ENCODE data around the gene NR3C2. TPM values are rescaled to one million over a fixed set of nuclear protein-coding genes. Genes with fewer than 3 reads are reported as not detected.

The NR3C2 gene
- total and polyA plus RNA-seq, 4 donors: 2.0 to 11.5 (median 3.2) TPM

- WGBS: 23% methylated on average over 1 of the region's 1 CpG
- Histone ChIP-seq H3K4me1 (ENCODE audit: control insufficient read depth in 4 of 4, insufficient read depth in 4 of 4, low read length in 3 of 4) (peaks cover 0 to 5% (median 2%) of the 10 kb centered on the region in 4 donors), H3K27me3 (ENCODE audit: control insufficient read depth in 4 of 4, insufficient read depth in 4 of 4, low read length in 3 of 4) (no peaks in the 10 kb centered on the region), H3K9me3 (ENCODE audit: control insufficient read depth in 4 of 4, low read length in 3 of 4) (no peaks in the 10 kb centered on the region), H3K27ac (ENCODE audit: low read depth in 1 of 2, low read length in 2 of 2) (no peak overlapping the region), H3K9ac (ENCODE audit: low read depth in 1 of 2, low read length in 2 of 2) (no peak overlapping the region), H3K4me3 (ENCODE audit: low read depth in 1 of 3, low read length in 3 of 3) (no peak overlapping the region), H3K36me3 (ENCODE audit: control insufficient read depth in 4 of 4, insufficient read depth in 3 of 4, low read depth in 1 of 4, low read length in 3 of 4) (no peaks in the 10 kb centered on the region)
- DNase-seq (ENCODE audit: low spot score): no peak
- TF ChIP-seq ATF3 (IDR thresholded peaks at IDR 0.05): no peak
- TF ChIP-seq, protein P1, sequence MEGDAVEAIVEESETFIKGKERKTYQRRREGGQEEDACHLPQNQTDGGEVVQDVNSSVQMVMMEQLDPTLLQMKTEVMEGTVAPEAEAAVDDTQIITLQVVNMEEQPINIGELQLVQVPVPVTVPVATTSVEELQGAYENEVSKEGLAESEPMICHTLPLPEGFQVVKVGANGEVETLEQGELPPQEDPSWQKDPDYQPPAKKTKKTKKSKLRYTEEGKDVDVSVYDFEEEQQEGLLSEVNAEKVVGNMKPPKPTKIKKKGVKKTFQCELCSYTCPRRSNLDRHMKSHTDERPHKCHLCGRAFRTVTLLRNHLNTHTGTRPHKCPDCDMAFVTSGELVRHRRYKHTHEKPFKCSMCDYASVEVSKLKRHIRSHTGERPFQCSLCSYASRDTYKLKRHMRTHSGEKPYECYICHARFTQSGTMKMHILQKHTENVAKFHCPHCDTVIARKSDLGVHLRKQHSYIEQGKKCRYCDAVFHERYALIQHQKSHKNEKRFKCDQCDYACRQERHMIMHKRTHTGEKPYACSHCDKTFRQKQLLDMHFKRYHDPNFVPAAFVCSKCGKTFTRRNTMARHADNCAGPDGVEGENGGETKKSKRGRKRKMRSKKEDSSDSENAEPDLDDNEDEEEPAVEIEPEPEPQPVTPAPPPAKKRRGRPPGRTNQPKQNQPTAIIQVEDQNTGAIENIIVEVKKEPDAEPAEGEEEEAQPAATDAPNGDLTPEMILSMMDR (IDR thresholded peaks at IDR 0.05; ENCODE audit: low read depth, low read length, missing input control): no peak
- TF ChIP-seq, protein P2, sequence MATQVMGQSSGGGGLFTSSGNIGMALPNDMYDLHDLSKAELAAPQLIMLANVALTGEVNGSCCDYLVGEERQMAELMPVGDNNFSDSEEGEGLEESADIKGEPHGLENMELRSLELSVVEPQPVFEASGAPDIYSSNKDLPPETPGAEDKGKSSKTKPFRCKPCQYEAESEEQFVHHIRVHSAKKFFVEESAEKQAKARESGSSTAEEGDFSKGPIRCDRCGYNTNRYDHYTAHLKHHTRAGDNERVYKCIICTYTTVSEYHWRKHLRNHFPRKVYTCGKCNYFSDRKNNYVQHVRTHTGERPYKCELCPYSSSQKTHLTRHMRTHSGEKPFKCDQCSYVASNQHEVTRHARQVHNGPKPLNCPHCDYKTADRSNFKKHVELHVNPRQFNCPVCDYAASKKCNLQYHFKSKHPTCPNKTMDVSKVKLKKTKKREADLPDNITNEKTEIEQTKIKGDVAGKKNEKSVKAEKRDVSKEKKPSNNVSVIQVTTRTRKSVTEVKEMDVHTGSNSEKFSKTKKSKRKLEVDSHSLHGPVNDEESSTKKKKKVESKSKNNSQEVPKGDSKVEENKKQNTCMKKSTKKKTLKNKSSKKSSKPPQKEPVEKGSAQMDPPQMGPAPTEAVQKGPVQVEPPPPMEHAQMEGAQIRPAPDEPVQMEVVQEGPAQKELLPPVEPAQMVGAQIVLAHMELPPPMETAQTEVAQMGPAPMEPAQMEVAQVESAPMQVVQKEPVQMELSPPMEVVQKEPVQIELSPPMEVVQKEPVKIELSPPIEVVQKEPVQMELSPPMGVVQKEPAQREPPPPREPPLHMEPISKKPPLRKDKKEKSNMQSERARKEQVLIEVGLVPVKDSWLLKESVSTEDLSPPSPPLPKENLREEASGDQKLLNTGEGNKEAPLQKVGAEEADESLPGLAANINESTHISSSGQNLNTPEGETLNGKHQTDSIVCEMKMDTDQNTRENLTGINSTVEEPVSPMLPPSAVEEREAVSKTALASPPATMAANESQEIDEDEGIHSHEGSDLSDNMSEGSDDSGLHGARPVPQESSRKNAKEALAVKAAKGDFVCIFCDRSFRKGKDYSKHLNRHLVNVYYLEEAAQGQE (IDR thresholded peaks at IDR 0.05): no peak
- no peak for TF ChIP-seq SP1 (IDR thresholded peaks at IDR 0.05)
- peak; percentile 34 to 37 for TF ChIP-seq HNF4A (conservative IDR thresholded peaks at IDR 0.05)
Observed at GRCh38 chr4:148034813-148035212, 407.4 kb downstream of the NR3C2 start.

GRCh38 chr4:148030193-148030873 is 411.9 kb downstream of the NR3C2 start:
- Histone ChIP-seq H3K9me3 (ENCODE audit: control insufficient read depth in 4 of 4, low read length in 3 of 4) (no peaks in the 10 kb centered on the region), H3K27ac (ENCODE audit: low read depth in 1 of 2, low read length in 2 of 2) (no peak overlapping the region), H3K27me3 (ENCODE audit: control insufficient read depth in 4 of 4, insufficient read depth in 4 of 4, low read length in 3 of 4) (no peaks in the 10 kb centered on the region), H3K9ac (ENCODE audit: low read depth in 1 of 2, low read length in 2 of 2) (no peak overlapping the region), H3K4me1 (ENCODE audit: control insufficient read depth in 4 of 4, insufficient read depth in 4 of 4, low read length in 3 of 4) (peaks cover 0 to 7% (median 3%) of the 10 kb centered on the region in 4 donors), H3K36me3 (ENCODE audit: control insufficient read depth in 4 of 4, insufficient read depth in 3 of 4, low read depth in 1 of 4, low read length in 3 of 4) (no peaks in the 10 kb centered on the region), H3K4me3 (ENCODE audit: low read depth in 1 of 3, low read length in 3 of 3) (no peak overlapping the region)
- 77% methylated on average over 2 of the region's 2 CpGs for WGBS
- DNase-seq (ENCODE audit: low spot score): no peak
- TF ChIP-seq, protein P2 (IDR thresholded peaks at IDR 0.05): no peak
- TF ChIP-seq SP1 (IDR thresholded peaks at IDR 0.05): no peak
- TF ChIP-seq, protein P1 (IDR thresholded peaks at IDR 0.05; ENCODE audit: low read depth, low read length, missing input control): no peak
- no peak for TF ChIP-seq EGR1 (IDR thresholded peaks at IDR 0.05; ENCODE audit: low read depth in 2 of 2)
- TF ChIP-seq NR2F2 (IDR thresholded peaks at IDR 0.05): no peak
- no peak for TF ChIP-seq RXRA (IDR thresholded peaks at IDR 0.05)
